IMR-90 (cell line): Measurements from ENCODE around the gene PTPMT1. TPM values are rescaled to one million over a fixed set of nuclear protein-coding genes. Genes with fewer than 3 reads are reported as not detected.

ENCODE experiments used
- ATAC-seq: fragments of 200-7000 bp; cut with Tn5 transposase; 2 replicates; pipeline ENCODE4 v1.9.1; 2020; ENCODE audit warnings: low read depth, mild to moderate bottlenecking, moderate library complexity
- BruUV-seq: library from RNA; stranded (reverse); fragments of 400-500 nt; replicated peaks from 2 replicates; lab custom pipeline; 2021; lab: Mats Ljungman, UMichigan
- CTCF ChIA-PET: fragments of 300-600 bp; formaldehyde crosslinking; extraction: SDS; loops from one replicate; lab custom pipeline; 2021; ENCODE audit warnings: antibody characterized with exemption; lab: Yijun Ruan, JAX
- POLR2A ChIA-PET: fragments of 300-600 bp; sonication (Branson Sonifier 250); formaldehyde crosslinking; loops from one replicate; lab custom pipeline; 2022; ENCODE audit warnings: antibody characterized with exemption; ENCODE audit not compliant: unreplicated experiment; lab: Charles Lee
- DNase-seq: peaks from one replicate; pipeline ENCODE4 v3.0.0; 2013
- H2AFZ ChIP-seq: replicated peaks from 2 replicates; pipeline ENCODE3; 2013; ENCODE audit warnings: low read length, mild to moderate bottlenecking; ENCODE audit not compliant: poor library complexity
- H2AK5ac ChIP-seq: 2 replicates; pipeline ENCODE4 v1.6.1; 2013; ENCODE audit warnings: low read depth, low read length, inconsistent platforms
- H2AK9ac ChIP-seq: replicated peaks from 2 replicates; pipeline ENCODE3; 2013; ENCODE audit warnings: mild to moderate bottlenecking, low read depth, low read length, moderate library complexity; ENCODE audit not compliant: poor library complexity
- H2BK120ac ChIP-seq: 2 replicates; pipeline ENCODE4 v1.6.1; 2013; ENCODE audit warnings: low read depth, low read length, inconsistent platforms
- H2BK15ac ChIP-seq: 3 replicates; pipeline ENCODE4 v1.6.1; 2013; ENCODE audit warnings: low read depth, low read length, inconsistent platforms
- H2BK20ac ChIP-seq: 2 replicates; pipeline ENCODE4 v1.6.1; 2013; ENCODE audit warnings: low read depth, mild to moderate bottlenecking, inconsistent platforms, low read length, moderate library complexity
- H2BK5ac ChIP-seq: 2 replicates; pipeline ENCODE4 v1.6.1; 2013; ENCODE audit warnings: mild to moderate bottlenecking, low read depth, low read length, inconsistent platforms; ENCODE audit not compliant: poor library complexity, severe bottlenecking
- H3K14ac ChIP-seq: replicated peaks from 2 replicates; pipeline ENCODE4 v1.6.1; 2013; ENCODE audit warnings: low read depth, low read length, inconsistent platforms
- H3K18ac ChIP-seq: 2 replicates; pipeline ENCODE4 v1.6.1; 2013; ENCODE audit warnings: low read depth, low read length, control low read depth
- H3K23ac ChIP-seq: 2 replicates; pipeline ENCODE4 v1.6.1; 2013; ENCODE audit warnings: low read depth, low read length, inconsistent platforms
- H3K27ac ChIP-seq: 2 replicates; pipeline ENCODE4 v1.5.1; 2013; ENCODE audit warnings: mild to moderate bottlenecking, control low read depth, low read length; ENCODE audit not compliant: insufficient read depth
- H3K27me3 ChIP-seq: 2 replicates; pipeline ENCODE4 v1.6.1; 2013; ENCODE audit warnings: low read length; ENCODE audit not compliant: control insufficient read depth, insufficient read depth
- H3K36me3 ChIP-seq: 2 replicates; pipeline ENCODE4 v1.6.1; 2013; ENCODE audit warnings: low read length, mixed read lengths; ENCODE audit not compliant: control insufficient read depth, insufficient read depth
- H3K4ac ChIP-seq: 2 replicates; pipeline ENCODE4 v1.6.1; 2013; ENCODE audit warnings: low read depth, low read length, inconsistent platforms
- H3K4me1 ChIP-seq: 2 replicates; pipeline ENCODE4 v1.6.1; 2013; ENCODE audit warnings: low read length, mixed read lengths; ENCODE audit not compliant: control insufficient read depth, insufficient read depth
- H3K4me2 ChIP-seq: 2 replicates; pipeline ENCODE4 v1.6.1; 2013; ENCODE audit warnings: low read depth, mild to moderate bottlenecking, control low read depth, low read length, moderate library complexity
- H3K4me3 ChIP-seq: 2 replicates; pipeline ENCODE4 v1.5.1; 2013; ENCODE audit warnings: low read depth, mild to moderate bottlenecking, control low read depth, low read length, moderate library complexity; ENCODE audit not compliant: insufficient read depth
- H3K56ac ChIP-seq: 2 replicates; pipeline ENCODE4 v1.6.1; 2013; ENCODE audit warnings: low read length, inconsistent platforms; ENCODE audit not compliant: insufficient read depth; ENCODE audit errors: extremely low read depth
- H3K79me1 ChIP-seq, 2 experiments: 2 replicates each; pipeline ENCODE4 v1.6.1; 2013; ENCODE audit warnings: low read length in 2 of 2, inconsistent platforms in 1 of 2, low read depth in 1 of 2
- H3K9ac ChIP-seq: 2 replicates; pipeline ENCODE4 v1.6.1; 2013; ENCODE audit warnings: low read depth, low read length, control low read depth
- H3K9me1 ChIP-seq: 2 replicates; pipeline ENCODE4 v1.6.1; 2013; ENCODE audit warnings: low read length, inconsistent platforms; ENCODE audit not compliant: insufficient read depth
- H3K9me3 ChIP-seq: 2 replicates; pipeline ENCODE4 v1.6.1; 2013; ENCODE audit warnings: low read length; ENCODE audit not compliant: control insufficient read depth, insufficient read depth
- H4K20me1 ChIP-seq: 2 replicates; pipeline ENCODE4 v1.6.1; 2013; ENCODE audit warnings: low read length, inconsistent platforms; ENCODE audit not compliant: insufficient read depth
- H4K5ac ChIP-seq: 2 replicates; pipeline ENCODE4 v1.6.1; 2013; ENCODE audit warnings: mild to moderate bottlenecking, low read depth, low read length, control low read depth
- H4K8ac ChIP-seq, 2 experiments: 2 replicates each; pipeline ENCODE4 v1.6.1; 2013; ENCODE audit warnings: low read depth in 2 of 2, low read length in 2 of 2, control low read depth in 1 of 2, inconsistent platforms in 1 of 2
- H4K91ac ChIP-seq: 2 replicates; pipeline ENCODE4 v1.6.1; 2013; ENCODE audit warnings: low read depth, low read length, inconsistent platforms; ENCODE audit not compliant: insufficient read depth
- BHLHE40 ChIP-seq: fragments of 150-350 bp; IDR thresholded peaks from 2 replicates; pipeline ENCODE4 v1.6.1; 2016; ENCODE audit warnings: mild to moderate bottlenecking, low read depth, low read length
- ELK1 ChIP-seq: fragments of 150-350 bp; IDR thresholded peaks from 2 replicates; pipeline ENCODE4 v1.6.1; 2016; ENCODE audit warnings: low read depth, mild to moderate bottlenecking, low read length, moderate library complexity, borderline replicate concordance
- FOS ChIP-seq: fragments of 150-350 bp; IDR thresholded peaks from 2 replicates; pipeline ENCODE4 v1.6.1; 2016; ENCODE audit warnings: low read depth, low read length
- RCOR1 ChIP-seq: IDR thresholded peaks from 2 replicates; pipeline ENCODE4 v1.6.1; 2012; ENCODE audit warnings: mild to moderate bottlenecking, low read length, improper control_type of control experiment; ENCODE audit not compliant: insufficient replicate concordance
- RFX5 ChIP-seq: IDR thresholded peaks from 2 replicates; pipeline ENCODE4 v1.8.0; 2012; ENCODE audit warnings: low read depth, mild to moderate bottlenecking, low read length, moderate library complexity
- USF2 ChIP-seq: fragments of 150-350 bp; IDR thresholded peaks from 2 replicates; pipeline ENCODE4 v1.6.1; 2017; ENCODE audit warnings: mild to moderate bottlenecking, antibody characterized with exemption, low read length, low read depth
- WGBS, 2 experiments: methylation state at CpG; one replicate each; pipeline versions ENCODE4 v1.1.5 to v1.1.7; 2013; ENCODE audit warnings: missing lambda C conversion rate in 2 of 2; ENCODE audit not compliant: insufficient read length in 1 of 2; ENCODE audit errors: extremely low coverage in 2 of 2; 5-methylcytosine and 5-hydroxymethylcytosine counted together
- dilution Hi-C: fragments of 300-500 bp; cut with HindIII; formaldehyde crosslinking; loops from one replicate; pipeline ENCODE4 v1.14.3; 2018; ENCODE audit warnings: low sequenced_read_pairs; ENCODE audit not compliant: unreplicated experiment
- in situ Hi-C: fragments of 300-500 bp; cut with MboI; formaldehyde crosslinking; loops from 3 replicates; pipeline ENCODE4 v1.14.3; 2019; ENCODE audit warnings: low sequenced_read_pairs, inconsistent platforms, mixed read lengths
- intact Hi-C: fragments of 100-400 bp; cut with micrococcal nuclease; formaldehyde crosslinking; loops from 2 replicates; pipeline ENCODE4 v1.10.0; 2022
- polyA plus RNA-seq, 3 experiments: library from polyadenylated mRNA; depleted of rRNA; stranded (reverse); fragments of >200 nt; gene quantifications; 2 replicates each; pipeline ENCODE4 v1.2.3, GENCODE V29; 2012; ENCODE audit warnings: low replicate concordance in 1 of 3
- total RNA-seq: library from RNA; depleted of rRNA; stranded (reverse); fragments of >200 nt; gene quantifications from 2 replicates; pipeline ENCODE4 v1.2.3, GENCODE V29; 2012

The PTPMT1 gene
- total and polyA plus RNA-seq, 2 of the 4 experiments (the other 2 are of a cell fraction): 51.6 to 55.0 TPM

GRCh38 chr11:47564933-47565339, 463 bp upstream of the PTPMT1 start:
- no peak overlapping the region for H2BK20ac ChIP-seq
- H3K18ac ChIP-seq: peak overlapping the region; percentile 46; the same call in 1 of the 2 replicates
- ChIA-PET POLR2A (interaction anchor here (0.6 to 1.1 kb wide), 2 partner anchors 13 to 32 kb away, joined by 3 to 4 read pairs; no protein-coding TSS in a partner anchor), CTCF (interaction anchor here (0.8 kb wide), 1 partner anchor 52 kb away, joined by 3 read pairs; no protein-coding TSS in a partner anchor)
- H2BK5ac ChIP-seq: peak overlapping the region; percentile 4
- H3K4me3 ChIP-seq: peak overlapping the region; percentile 95
- intact Hi-C loops (no loop called here), dilution Hi-C loops (no loop called here), in situ Hi-C loops (no loop called here)
- peak overlapping the region; percentile 90 for H3K4me2 ChIP-seq
- H3K27me3 ChIP-seq: no peaks in the 10 kb centered on the region
- TF ChIP-seq BHLHE40 (no peak), ELK1 (no peak), FOS (no peak), USF2 (no peak), RCOR1 (no peak), RFX5 (no peak)
- peak overlapping the region; percentile 99 for H2AFZ ChIP-seq
- DNase-seq (no peak), ATAC-seq (no peak)
- peaks cover 3% of the 10 kb centered on the region; the same call in 1 of the 2 replicates for H3K9me1 ChIP-seq
- H3K27ac ChIP-seq: peak overlapping the region; percentile 65
- peak overlapping the region; percentile 53; the same call in 1 of the 2 replicates for H3K23ac ChIP-seq
- H3K14ac ChIP-seq: peak overlapping the region; percentile 92
- H4K20me1 ChIP-seq: no peaks in the 10 kb centered on the region
- H2AK9ac ChIP-seq: peak overlapping the region; percentile 98
- H2BK15ac ChIP-seq: peak overlapping the region; percentile 57; the same call in 1 of the 3 replicates
- H3K9ac ChIP-seq: peak overlapping the region; percentile 80
- H3K56ac ChIP-seq: no peak overlapping the region; the same call in 1 of the 2 replicates
- H3K4ac ChIP-seq: peak overlapping the region; percentile 87
- peak overlapping the region; percentile 45; the same call in 1 of the 2 replicates for H2BK120ac ChIP-seq
- BruUV-seq: TSS peak; percentile 25
- no peaks in the 10 kb centered on the region for H3K9me3 ChIP-seq
- WGBS, 2 experiments: no CpG with 5 or more reads among the region's 11 CpGs
- peak overlapping the region; percentile 59 to 100 for H4K8ac ChIP-seq
- peaks cover 4% of the 10 kb centered on the region for H3K4me1 ChIP-seq
- H3K79me1 ChIP-seq: peaks cover 24 to 44% of the 10 kb centered on the region in 2 experiments
- H4K5ac ChIP-seq: peak overlapping the region; percentile 94
- peak overlapping the region; percentile 37 for H2AK5ac ChIP-seq
- peak overlapping the region; percentile 75 for H4K91ac ChIP-seq
- peaks cover 9% of the 10 kb centered on the region for H3K36me3 ChIP-seq
